Choroid plexus epithelial cell (primary cell): Measurements from ENCODE around the gene RBM34.
A peak's percentile ranks its signal among the peaks of the same experiment; 100 is the strongest.

ENCODE experiments used
- DNase-seq: peaks from one replicate; pipeline ENCODE4 v3.0.0-alpha.2; 2010; ENCODE audit warnings: low read depth
- H3K4me3 ChIP-seq: 2 replicates; pipeline ENCODE4 v1.5.1; 2011; ENCODE audit warnings: low read depth, mild to moderate bottlenecking, control low read depth, low read length, moderate library complexity
- CTCF ChIP-seq: conservative IDR thresholded peaks from 2 replicates; pipeline ENCODE4 v1.5.1; 2011; ENCODE audit warnings: low read depth, mild to moderate bottlenecking, control low read depth, inconsistent platforms, low read length, moderate library complexity

Gene RBM34

DNA sequence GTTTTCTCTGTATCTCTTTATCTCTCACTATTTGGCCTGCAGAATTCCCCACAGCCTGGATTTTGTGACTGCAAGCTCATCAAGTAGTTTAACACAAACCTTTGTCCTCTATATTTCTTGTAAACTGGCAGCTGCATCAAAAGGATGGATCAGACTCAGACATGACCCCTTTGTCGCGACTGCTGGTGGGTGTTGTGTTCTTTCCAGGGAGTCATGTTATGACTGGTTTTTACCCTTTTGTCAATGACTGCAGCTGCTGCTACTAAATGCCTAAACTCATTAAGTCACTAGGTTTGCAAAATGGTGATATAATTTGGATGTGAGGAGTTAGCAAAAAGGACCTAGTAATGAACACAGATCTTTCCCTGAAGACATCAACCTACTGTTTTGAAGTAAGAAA lies 22.2 kb downstream of the RBM34 start:
- DNase-seq, result no peak
- TF ChIP-seq CTCF, result no peak
- no peak overlapping the region for H3K4me3 ChIP-seq

DNA sequence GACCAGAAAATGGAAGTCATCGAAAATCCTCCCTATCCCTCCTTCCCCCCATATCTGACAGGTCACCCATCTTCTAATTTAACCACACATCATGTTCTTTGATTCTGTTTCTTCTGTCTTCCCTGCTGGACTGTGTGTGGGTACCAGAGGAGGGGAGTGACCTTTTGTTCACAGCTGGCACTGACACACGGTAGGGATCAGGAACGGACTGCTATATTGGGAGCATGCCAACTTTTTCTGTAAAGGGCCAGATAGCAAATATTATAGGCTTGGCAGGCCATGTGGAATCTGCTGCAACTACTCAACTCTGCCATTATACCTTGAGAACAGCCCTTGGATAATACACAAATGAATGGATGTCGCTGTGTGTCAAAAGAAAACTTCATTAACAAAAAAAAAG lies 24.9 kb downstream of the RBM34 start:
- DNase-seq, result peak; percentile 17
- no peak for TF ChIP-seq CTCF
- H3K4me3 ChIP-seq, result no peak overlapping the region

DNA sequence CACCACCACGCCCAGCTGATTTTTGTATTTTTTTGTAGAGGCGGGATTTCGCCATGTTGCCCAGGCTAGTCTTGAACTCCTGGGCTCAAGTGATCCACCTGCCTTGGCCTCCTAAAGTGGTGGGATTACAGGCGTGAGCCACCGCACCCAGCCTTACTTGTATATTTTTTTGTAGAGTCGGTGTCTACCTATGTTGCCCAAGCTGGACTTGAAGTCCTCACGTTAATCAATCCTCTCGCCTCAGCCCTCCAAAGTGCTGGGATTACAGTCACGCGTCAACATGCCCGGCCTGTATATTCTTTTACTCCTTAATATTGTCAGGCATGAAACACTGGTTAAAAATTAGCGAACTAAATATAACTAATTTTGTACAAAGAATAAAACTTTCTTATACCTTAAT lies 26.9 kb downstream of the RBM34 start:
- no peak for DNase-seq
- H3K4me3 ChIP-seq, result no peak overlapping the region
- no peak for TF ChIP-seq CTCF

GRCh38 chr1:235133086-235133485 lies 28.0 kb downstream of the RBM34 start:
- DNase-seq, result no peak
- no peak for TF ChIP-seq CTCF
- H3K4me3 ChIP-seq, result no peak overlapping the region

GRCh38 chr1:235131961-235132360 lies 29.1 kb downstream of the RBM34 start:
- TF ChIP-seq CTCF, result no peak
- no peak for DNase-seq

DNA sequence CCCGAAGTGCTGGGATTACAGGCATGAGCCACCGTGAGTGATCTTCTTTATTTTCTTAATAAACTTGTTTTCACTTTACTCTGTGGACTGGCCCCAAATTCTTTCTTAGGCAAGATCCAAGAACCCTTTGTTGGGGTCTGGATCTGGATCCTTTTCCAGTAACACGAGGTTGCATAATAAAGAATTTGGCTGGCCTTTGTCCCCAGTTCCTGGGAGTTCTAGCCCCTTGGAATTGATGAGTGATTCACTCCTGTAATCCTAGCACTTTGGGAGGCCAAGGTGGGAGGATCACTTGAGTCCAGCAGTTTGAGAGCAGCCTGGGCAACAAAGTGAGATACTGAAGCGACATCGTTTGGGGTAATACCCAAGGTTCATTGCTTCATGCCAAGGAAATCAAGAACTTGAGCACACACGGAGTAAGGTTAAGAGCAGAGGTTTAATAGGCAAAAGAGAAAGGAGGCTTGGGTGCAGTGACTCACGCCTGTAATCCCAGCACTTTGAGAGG lies 30.2 kb downstream of the RBM34 start:
- no peak for TF ChIP-seq CTCF

More at GRCh38 chr1:235131961-235132360, 29.1 kb downstream of the RBM34 start:
- H3K4me3 ChIP-seq, result no peak overlapping the region

DNA sequence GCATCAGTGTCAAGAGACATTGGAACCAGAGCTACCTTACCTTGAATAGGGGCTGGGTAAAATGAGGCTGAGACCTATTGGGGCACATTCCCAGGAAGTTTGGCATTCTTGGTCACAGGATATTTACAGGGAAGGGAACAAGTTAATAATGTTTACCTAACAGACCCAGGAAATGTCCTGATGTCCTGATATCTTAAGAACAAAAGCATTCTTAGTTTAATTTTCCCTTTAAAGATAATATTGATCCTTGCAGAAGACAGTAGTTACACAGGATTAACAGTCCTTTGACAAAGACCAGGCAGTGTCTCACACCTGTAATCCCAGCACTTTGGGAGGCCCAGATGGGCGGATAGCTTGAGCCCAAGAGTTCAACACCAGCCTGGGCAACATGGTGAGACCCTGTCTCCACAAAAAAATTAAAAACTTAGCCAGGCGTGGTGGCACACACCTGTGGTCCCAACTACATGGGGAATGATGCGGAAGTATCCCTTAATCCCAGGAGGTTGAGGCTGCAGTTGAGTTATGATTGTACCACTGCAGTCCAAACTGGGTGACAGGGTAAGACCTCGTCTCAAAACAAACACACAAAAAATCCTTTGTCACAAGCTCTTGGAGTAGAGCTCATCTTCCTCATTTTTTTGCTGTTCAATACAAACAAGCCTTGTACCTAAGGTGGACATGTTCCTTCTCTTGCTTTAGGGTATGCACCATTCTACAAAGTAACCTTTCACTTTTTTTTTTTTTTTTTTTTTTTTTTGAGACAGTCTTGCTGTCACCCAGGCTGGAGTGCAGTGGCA lies 31.1 kb downstream of the RBM34 start:
- no peak for DNase-seq
- TF ChIP-seq CTCF, result no peak
- no peak overlapping the region for H3K4me3 ChIP-seq

More for the DNA sequence above, 30.2 kb downstream of the RBM34 start:
- DNase-seq, result no peak
- H3K4me3 ChIP-seq, result no peak overlapping the region
